Loucy (cell line): ENCODE data around the gene PGA3.
A peak's percentile ranks its signal among the peaks of the same experiment; 100 is the strongest.

Experiments
- H2AFZ ChIP-seq: fragments of 200-600 bp; sonication (generic); 2 replicates; pipeline ENCODE4 v1.6.0; 2016; ENCODE audit warnings: antibody characterized with exemption, mild to moderate bottlenecking, low read length, moderate library complexity
- H3F3A ChIP-seq: fragments of 200-600 bp; 2 replicates; pipeline ENCODE4 v1.6.0; 2016; ENCODE audit warnings: antibody characterized with exemption, low read depth, mild to moderate bottlenecking
- H3K27me3 ChIP-seq: fragments of 200-600 bp; sonication (generic); 2 replicates; pipeline ENCODE4 v1.6.1; 2014; ENCODE audit warnings: low read length, mild to moderate bottlenecking; ENCODE audit not compliant: insufficient read depth, poor library complexity, severe bottlenecking
- H3K36me3 ChIP-seq: fragments of 200-600 bp; sonication (generic); 2 replicates; pipeline ENCODE4 v1.6.1; 2016; ENCODE audit warnings: low read length; ENCODE audit not compliant: insufficient read depth
- H3K4me1 ChIP-seq: fragments of 200-600 bp; sonication (generic); 2 replicates; pipeline ENCODE4 v1.5.1; 2014; ENCODE audit warnings: low read length, mild to moderate bottlenecking; ENCODE audit not compliant: insufficient read depth, poor library complexity, severe bottlenecking
- H3K4me2 ChIP-seq: fragments of 200-600 bp; sonication (generic); 2 replicates; pipeline ENCODE4 v1.6.0; 2014; ENCODE audit warnings: antibody characterized with exemption, low read length, low read depth, mild to moderate bottlenecking; ENCODE audit not compliant: poor library complexity, severe bottlenecking
- H3K4me3 ChIP-seq: fragments of 200-600 bp; sonication (generic); 2 replicates; pipeline ENCODE4 v1.5.1; 2014; ENCODE audit warnings: low read length, mild to moderate bottlenecking, mixed read lengths; ENCODE audit not compliant: poor library complexity, severe bottlenecking
- H3K79me2 ChIP-seq: fragments of 200-600 bp; sonication (generic); 2 replicates; pipeline ENCODE4 v1.6.1; 2014; ENCODE audit warnings: low read length; ENCODE audit not compliant: insufficient read depth
- H3K9ac ChIP-seq: fragments of 200-600 bp; sonication (generic); 2 replicates; pipeline ENCODE4 v1.6.0; 2014; ENCODE audit warnings: mild to moderate bottlenecking, low read depth, low read length, moderate library complexity; ENCODE audit not compliant: poor library complexity, severe bottlenecking
- H3K9me2 ChIP-seq: fragments of 200-600 bp; sonication (generic); replicated peaks from 2 replicates; pipeline ENCODE4 v1.6.1; 2016; ENCODE audit warnings: low read depth, low read length, mixed read lengths
- H3K9me3 ChIP-seq: fragments of 200-600 bp; sonication (generic); 2 replicates; pipeline ENCODE4 v1.6.1; 2014; ENCODE audit warnings: mild to moderate bottlenecking, antibody characterized with exemption, low read length, low read depth; ENCODE audit not compliant: insufficient read depth
- H4K20me1 ChIP-seq: fragments of 200-600 bp; sonication (generic); 2 replicates; pipeline ENCODE4 v1.6.0; 2014; ENCODE audit warnings: antibody characterized with exemption, low read length, mild to moderate bottlenecking; ENCODE audit not compliant: insufficient read depth, poor library complexity, severe bottlenecking
- EZH2phosphoT487 ChIP-seq: fragments of 200-600 bp; IDR thresholded peaks from 2 replicates; pipeline ENCODE4 v1.6.1; 2018; ENCODE audit warnings: antibody characterized with exemption, mild to moderate bottlenecking, moderate library complexity, borderline replicate concordance
- TF ChIP-seq, protein P1 (sequence below): fragments of 200-600 bp; sonication (generic); conservative IDR thresholded peaks from 2 replicates; pipeline ENCODE4 v1.5.1; 2014; ENCODE audit warnings: mild to moderate bottlenecking, antibody characterized with exemption, low read length

The PGA3 gene

DNA sequence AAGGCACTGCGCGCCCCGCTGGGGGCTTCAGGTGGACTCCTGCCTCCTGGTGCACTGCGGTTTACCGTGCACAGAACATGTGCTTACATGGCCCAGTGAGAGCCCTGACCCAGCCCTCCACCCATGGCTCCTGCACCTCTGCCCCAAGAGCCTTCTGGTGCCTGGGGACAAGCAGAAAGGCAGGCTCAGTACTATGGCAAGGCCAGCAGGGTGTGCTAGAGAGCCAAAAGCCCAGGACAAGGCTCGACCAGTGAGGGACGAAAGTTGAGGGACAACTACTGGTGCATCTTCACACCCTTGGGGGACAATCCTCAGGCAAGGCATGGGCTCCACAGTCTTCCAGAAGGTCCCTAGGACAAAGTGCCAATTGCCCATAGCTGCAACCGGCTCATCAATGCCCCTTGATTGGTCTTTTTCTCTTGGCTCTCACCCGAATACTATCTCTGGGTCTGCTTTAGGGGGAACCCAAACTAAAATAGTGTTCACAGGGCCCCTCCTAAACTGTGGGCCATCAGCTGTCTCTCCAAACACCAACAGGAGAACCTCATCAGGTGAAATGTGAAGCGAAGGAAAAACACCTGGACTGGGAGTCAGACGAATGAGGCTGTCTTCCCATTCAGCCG lies 51.2 kb downstream of the PGA3 start:
- Histone ChIP-seq H3K27me3 (no peaks in the 10 kb centered on the region), H3K4me3 (no peak overlapping the region), H3F3A (no peaks in the 10 kb centered on the region), H3K9me3 (no peaks in the 10 kb centered on the region), H3K4me1 (no peaks in the 10 kb centered on the region), H2AFZ (peak overlapping the region; percentile 60), H3K9ac (no peak overlapping the region), H3K36me3 (no peaks in the 10 kb centered on the region), H3K9me2 (no peaks in the 10 kb centered on the region), H3K79me2 (no peaks in the 10 kb centered on the region), H3K4me2 (no peak overlapping the region), H4K20me1 (no peaks in the 10 kb centered on the region)
- TF ChIP-seq EZH2phosphoT487: no peak
- TF ChIP-seq, protein P1, sequence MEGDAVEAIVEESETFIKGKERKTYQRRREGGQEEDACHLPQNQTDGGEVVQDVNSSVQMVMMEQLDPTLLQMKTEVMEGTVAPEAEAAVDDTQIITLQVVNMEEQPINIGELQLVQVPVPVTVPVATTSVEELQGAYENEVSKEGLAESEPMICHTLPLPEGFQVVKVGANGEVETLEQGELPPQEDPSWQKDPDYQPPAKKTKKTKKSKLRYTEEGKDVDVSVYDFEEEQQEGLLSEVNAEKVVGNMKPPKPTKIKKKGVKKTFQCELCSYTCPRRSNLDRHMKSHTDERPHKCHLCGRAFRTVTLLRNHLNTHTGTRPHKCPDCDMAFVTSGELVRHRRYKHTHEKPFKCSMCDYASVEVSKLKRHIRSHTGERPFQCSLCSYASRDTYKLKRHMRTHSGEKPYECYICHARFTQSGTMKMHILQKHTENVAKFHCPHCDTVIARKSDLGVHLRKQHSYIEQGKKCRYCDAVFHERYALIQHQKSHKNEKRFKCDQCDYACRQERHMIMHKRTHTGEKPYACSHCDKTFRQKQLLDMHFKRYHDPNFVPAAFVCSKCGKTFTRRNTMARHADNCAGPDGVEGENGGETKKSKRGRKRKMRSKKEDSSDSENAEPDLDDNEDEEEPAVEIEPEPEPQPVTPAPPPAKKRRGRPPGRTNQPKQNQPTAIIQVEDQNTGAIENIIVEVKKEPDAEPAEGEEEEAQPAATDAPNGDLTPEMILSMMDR: peak; percentile 83

DNA sequence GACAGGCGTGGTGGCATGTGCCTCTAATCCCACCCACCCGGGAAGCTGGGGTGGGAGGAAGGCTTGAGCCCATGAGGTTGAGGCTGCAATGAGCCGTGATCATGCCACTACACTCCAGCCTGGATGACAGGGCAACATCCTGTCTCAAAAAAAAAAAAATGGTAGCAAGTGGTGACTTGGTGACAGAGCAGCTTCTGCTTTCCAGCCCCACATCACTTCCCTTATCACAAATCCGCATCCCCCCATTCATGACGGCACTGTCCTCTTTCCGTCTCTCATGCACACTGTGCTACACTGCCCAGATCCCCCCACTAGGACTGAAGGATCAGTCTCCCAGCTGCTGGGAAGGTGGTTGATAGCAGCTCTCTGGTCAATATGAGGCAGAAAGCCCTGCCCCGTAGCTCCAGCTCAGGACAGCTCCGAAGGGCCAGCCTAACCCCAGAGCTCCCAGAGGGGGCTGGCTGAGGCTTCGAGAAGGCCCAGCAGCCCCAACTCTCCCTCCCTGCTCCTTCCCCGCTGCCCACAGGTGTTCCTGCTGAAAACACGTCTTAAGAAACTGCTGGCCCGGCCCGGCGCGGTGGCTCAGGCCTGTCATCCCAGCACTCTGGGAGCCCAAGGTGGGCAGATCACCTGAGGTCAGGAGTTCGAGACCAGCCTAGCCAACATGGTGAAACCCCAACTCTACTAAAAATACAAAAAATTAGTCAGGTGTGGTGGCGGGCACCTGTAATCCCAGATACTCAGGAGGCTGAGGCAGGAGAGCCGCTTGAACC lies 53.6 kb downstream of the PGA3 start:
- no peak overlapping the region for H3K4me3 ChIP-seq
- H4K20me1 ChIP-seq: no peaks in the 10 kb centered on the region
- H3F3A ChIP-seq: no peaks in the 10 kb centered on the region
- H3K9ac ChIP-seq: no peak overlapping the region
- no peaks in the 10 kb centered on the region for H3K9me3 ChIP-seq
- H3K4me2 ChIP-seq: no peak overlapping the region
- H3K27me3 ChIP-seq: no peaks in the 10 kb centered on the region
- no peaks in the 10 kb centered on the region for H3K36me3 ChIP-seq
- H3K79me2 ChIP-seq: no peaks in the 10 kb centered on the region
- TF ChIP-seq, protein P1: no peak
- TF ChIP-seq EZH2phosphoT487: no peak
- no peak overlapping the region for H2AFZ ChIP-seq
- H3K9me2 ChIP-seq: no peaks in the 10 kb centered on the region
- H3K4me1 ChIP-seq: no peaks in the 10 kb centered on the region

DNA sequence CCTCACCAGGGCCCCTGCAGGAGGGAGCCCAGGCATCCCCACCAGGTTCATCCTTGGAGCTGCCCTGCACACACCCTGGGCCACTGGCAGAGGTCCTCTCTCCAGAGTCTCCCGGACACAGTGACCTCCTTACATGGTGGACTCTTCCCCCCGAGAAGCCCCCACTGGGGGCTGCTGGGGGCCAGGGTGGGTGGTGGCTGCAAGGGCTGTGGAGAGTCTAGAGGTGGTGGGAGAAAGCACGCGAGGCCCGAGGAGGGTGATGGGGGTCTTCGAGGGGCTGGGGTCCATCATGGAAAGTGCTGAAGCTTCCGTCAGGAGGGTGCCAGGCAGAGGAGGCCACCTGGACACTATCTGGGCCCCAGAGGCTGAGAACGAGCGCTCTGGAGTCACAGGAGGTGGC lies 55.2 kb downstream of the PGA3 start:
- TF ChIP-seq, protein P1: no peak
- no peak for TF ChIP-seq EZH2phosphoT487
- Histone ChIP-seq H2AFZ (no peak overlapping the region), H3K4me3 (no peak overlapping the region), H3K79me2 (no peaks in the 10 kb centered on the region), H3K9ac (no peak overlapping the region), H3K9me2 (no peaks in the 10 kb centered on the region), H3K36me3 (no peaks in the 10 kb centered on the region), H3K9me3 (no peaks in the 10 kb centered on the region), H3K4me1 (no peaks in the 10 kb centered on the region), H4K20me1 (no peaks in the 10 kb centered on the region), H3K4me2 (no peak overlapping the region), H3K27me3 (no peaks in the 10 kb centered on the region), H3F3A (no peaks in the 10 kb centered on the region)
